Epithelial cell of esophagus (primary cell): ENCODE data around the gene CEP250.
"Not testable (repeated sequence)": the region's sequence is repeated elsewhere in the genome, so short reads cannot be mapped to it uniquely, and the experiment has no call there.

ENCODE experiments used
- DNase-seq: peaks from one replicate; pipeline ENCODE4 v3.0.0; 2010; ENCODE audit warnings: low read depth
- H3K4me3 ChIP-seq: 2 replicates; pipeline ENCODE4 v1.5.1; 2011; ENCODE audit warnings: mild to moderate bottlenecking, low read length, control low read depth
- TF ChIP-seq, protein P1 (sequence below): IDR thresholded peaks from 2 replicates; pipeline ENCODE4 v1.5.1; 2011; ENCODE audit warnings: low read depth, mild to moderate bottlenecking, low read length, control low read depth, inconsistent platforms; ENCODE audit not compliant: insufficient read depth; ENCODE audit errors: missing control alignments

Gene CEP250

DNA sequence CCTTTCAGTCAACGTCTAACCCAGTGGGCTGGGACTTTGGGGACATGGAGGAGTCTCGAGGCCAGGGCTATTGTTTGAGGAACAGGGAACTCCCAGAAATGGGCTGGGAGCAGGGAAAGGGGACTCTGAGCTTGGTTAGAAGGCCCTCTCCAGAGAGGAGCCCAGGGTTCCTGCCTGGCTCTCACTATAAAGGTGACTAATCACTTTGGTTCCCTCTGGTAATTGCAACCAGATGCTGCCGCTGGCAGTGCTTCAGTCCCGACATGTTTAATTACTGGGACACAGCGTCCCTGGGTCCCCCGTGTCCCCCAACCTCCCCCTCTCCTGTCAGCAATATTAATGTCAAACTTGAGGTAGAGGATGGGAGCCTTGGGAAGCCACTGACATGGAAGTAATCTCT, 12.4 kb upstream of the CEP250 start:
- no peak overlapping the region for H3K4me3 ChIP-seq
- TF ChIP-seq, protein P1, sequence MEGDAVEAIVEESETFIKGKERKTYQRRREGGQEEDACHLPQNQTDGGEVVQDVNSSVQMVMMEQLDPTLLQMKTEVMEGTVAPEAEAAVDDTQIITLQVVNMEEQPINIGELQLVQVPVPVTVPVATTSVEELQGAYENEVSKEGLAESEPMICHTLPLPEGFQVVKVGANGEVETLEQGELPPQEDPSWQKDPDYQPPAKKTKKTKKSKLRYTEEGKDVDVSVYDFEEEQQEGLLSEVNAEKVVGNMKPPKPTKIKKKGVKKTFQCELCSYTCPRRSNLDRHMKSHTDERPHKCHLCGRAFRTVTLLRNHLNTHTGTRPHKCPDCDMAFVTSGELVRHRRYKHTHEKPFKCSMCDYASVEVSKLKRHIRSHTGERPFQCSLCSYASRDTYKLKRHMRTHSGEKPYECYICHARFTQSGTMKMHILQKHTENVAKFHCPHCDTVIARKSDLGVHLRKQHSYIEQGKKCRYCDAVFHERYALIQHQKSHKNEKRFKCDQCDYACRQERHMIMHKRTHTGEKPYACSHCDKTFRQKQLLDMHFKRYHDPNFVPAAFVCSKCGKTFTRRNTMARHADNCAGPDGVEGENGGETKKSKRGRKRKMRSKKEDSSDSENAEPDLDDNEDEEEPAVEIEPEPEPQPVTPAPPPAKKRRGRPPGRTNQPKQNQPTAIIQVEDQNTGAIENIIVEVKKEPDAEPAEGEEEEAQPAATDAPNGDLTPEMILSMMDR, result no peak
- DNase-seq, result peak; percentile 24

GRCh38 chr20:35444226-35444625, 11.2 kb upstream of the CEP250 start:
- no peak for DNase-seq
- TF ChIP-seq, protein P1, result no peak
- no peak overlapping the region for H3K4me3 ChIP-seq

GRCh38 chr20:35446356-35447078, 8.9 kb upstream of the CEP250 start:
- DNase-seq, result no peak
- TF ChIP-seq, protein P1, result no peak
- no peak overlapping the region for H3K4me3 ChIP-seq

GRCh38 chr20:35447082-35447789, 8.2 kb upstream of the CEP250 start:
- DNase-seq, result peak; percentile 80
- TF ChIP-seq, protein P1, result peak; percentile 97
- H3K4me3 ChIP-seq, result no peak overlapping the region

- H3K4me3 ChIP-seq, result no peak overlapping the region
- TF ChIP-seq, protein P1, result no peak
- no peak for DNase-seq
Observed at GRCh38 chr20:35448788-35449373, 6.5 kb upstream of the CEP250 start.

DNA sequence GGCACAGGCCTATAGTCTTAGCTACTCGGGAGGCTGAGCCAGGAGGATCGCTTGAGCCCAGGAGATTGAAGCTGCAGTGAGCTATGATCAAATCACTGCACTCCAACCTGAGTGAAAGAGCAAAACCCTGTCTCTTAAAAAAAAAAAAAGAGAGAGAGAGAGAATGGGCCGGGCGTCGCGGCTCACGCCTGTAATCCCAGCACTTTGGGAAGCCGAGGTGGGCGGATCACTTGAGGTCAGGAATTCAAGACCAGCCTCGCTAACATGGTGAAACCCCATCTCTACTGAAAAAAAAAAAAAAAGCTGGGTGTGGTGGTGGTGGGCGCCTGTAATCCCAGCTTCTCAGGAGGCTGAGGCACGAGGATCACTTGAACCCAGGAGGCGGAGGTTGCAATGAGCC, 5.5 kb upstream of the CEP250 start:
- DNase-seq, H3K4me3 ChIP-seq: not testable (repeated sequence)

DNA sequence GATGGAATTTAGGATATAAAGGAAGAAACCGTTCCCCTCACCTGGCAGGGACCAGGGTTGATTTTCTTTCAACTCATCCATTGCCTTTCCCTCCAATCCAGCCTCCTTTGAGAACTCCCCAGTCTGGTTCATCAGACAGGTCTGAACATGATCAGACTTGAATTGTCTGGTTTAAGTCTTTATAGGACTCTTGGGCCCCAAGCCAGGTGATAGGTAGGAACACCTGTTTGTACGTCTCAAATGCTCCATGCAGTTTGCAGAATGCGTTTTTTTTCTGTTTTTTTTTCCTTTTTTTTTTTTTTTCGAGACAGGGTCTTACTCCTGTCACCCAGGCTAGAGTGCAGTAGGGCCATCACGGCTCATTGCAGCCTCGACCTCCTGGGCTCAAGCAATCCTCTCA, 4.1 kb upstream of the CEP250 start:
- TF ChIP-seq, protein P1, result no peak
- peak; percentile 99 for DNase-seq
- no peak overlapping the region for H3K4me3 ChIP-seq
